Activated effector memory CD4-positive, alpha-beta T cell treated with anti-CD3 and anti-CD28 coated beads, Interleukin-2, amount 50 U/mL, for 16 hours (primary cell): ENCODE results near the gene GNAS.
A peak's percentile ranks its signal among the peaks of the same experiment; 100 is the strongest.

Experiments
- DNase-seq: peaks from one replicate; pipeline ENCODE4 v3.0.0-alpha.2; 2020

GNAS gene

GRCh38 chr20:58883241-58883691, 30.8 kb downstream of the GNAS start:
- DNase-seq = no peak

DNA sequence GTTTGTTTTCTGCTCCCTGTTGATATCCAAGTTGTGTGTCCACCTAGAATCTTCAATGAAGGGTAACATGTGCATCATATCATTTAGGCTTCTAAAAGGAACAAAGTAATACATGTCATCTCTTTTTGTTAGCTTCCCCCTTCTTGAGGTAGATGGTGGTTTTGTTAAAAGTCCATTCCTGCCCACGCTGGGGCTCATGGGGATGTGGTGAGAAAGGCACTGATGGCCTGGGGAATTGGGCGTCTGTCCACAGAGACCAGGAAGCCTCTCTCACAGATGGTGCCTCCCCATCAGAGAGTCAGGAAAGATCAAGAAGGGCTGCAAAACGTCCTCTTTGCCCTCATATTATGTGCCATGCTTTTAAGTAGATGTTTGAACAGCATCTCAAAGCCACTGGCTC, 32.5 kb downstream of the GNAS start:
- no peak for DNase-seq

DNA sequence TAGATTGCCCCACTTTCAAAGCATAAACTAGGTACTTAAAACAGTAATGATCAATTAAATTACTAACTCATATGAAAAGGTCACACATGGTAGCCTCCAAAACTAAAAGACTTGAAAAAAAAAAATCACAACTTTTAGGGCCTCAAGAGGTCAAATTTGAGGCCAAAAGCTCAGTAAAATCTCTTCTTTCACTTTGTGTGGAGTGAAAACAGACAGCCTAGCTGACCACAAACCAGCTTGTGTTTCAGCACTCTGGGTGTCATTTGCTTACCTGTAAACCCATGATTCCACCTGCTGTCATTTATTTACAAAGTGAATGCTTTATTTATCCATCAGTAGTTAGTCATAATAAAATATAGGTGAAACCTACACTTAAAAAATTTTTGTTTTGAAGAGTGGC, 34.0 kb downstream of the GNAS start:
- DNase-seq = no peak

DNA sequence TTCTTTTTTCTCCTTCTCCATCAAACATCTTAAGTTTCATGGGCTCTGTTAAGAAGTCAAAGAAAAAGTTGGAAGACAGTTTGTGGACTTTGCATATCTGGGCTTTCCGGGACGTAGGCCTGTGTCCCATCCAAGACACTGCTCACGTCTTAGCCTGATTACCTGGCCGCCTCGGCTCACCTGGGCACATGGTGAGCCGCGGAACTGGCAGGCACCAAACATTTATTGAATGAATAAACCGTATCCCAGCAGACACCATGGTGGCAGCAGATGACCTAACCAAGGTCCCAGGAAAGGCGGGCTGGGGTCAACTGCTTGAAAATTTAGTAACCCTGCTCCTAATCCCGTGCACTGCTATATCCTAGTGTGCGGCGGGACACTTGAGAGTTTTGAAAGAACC, 35.6 kb downstream of the GNAS start:
- DNase-seq = no peak

GRCh38 chr20:58888521-58889333, 36.2 kb downstream of the GNAS start:
- peak; percentile 94 for DNase-seq

- no peak for DNase-seq
Measured at GRCh38 chr20:58889334-58889760, 36.8 kb downstream of the GNAS start.

- DNase-seq = peak; percentile 83
Measured at GRCh38 chr20:58889798-58890517, 37.4 kb downstream of the GNAS start.

DNA sequence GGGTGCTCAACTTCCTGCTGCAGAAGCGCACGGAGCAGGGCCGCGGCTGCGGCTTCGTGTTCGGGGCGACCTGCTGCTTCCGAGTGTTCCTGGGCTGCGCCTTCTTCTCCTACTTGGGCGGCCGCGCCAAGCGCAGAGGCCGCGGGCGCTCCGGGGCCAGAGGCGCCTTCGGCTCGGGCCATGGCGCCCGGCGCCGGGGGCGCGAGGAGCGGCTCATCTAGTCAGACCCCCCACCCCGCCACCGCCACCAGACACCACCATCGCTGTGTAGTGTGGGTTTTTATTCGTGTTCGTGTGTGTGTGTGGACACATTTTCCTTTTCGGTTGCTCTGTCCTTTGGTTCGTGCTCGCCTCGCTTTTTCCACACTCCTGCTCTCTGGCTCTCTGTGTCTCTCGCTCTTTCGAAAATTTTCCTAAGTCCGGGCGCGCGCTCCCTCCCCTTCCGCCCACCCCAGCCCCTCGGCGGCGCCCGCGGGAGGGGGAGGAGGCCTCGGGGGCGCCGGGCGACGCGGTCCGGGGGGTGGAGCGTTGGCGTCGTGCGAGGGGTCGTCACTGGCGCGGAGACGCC, 38.1 kb downstream of the GNAS start:
- peak; percentile 87 for DNase-seq

GRCh38 chr20:58891086-58891717, 38.7 kb downstream of the GNAS start:
- peak; percentile 91 for DNase-seq

GRCh38 chr20:58891718-58892140, 39.2 kb downstream of the GNAS start:
- no peak for DNase-seq

- peak; percentile 89 for DNase-seq
Measured at GRCh38 chr20:58892141-58892931, 39.8 kb downstream of the GNAS start.

DNA sequence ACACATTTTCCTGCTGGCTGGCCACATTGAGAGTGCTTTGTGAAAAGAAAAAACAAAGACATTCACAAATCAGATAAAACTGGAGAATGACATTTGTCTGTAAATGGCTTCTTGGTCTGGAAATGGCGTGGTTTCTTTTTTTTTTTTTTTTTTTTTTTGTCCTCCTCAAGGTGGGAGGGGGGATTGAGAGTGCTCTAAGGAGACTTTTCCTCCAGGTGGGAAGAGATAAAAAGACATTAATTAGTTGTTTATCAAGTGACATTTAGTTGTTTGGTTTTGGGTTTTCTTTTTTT, 40.4 kb downstream of the GNAS start:
- DNase-seq = no peak

- DNase-seq = peak; percentile 75
Measured at GRCh38 chr20:58893355-58894120, 41.0 kb downstream of the GNAS start.

DNA sequence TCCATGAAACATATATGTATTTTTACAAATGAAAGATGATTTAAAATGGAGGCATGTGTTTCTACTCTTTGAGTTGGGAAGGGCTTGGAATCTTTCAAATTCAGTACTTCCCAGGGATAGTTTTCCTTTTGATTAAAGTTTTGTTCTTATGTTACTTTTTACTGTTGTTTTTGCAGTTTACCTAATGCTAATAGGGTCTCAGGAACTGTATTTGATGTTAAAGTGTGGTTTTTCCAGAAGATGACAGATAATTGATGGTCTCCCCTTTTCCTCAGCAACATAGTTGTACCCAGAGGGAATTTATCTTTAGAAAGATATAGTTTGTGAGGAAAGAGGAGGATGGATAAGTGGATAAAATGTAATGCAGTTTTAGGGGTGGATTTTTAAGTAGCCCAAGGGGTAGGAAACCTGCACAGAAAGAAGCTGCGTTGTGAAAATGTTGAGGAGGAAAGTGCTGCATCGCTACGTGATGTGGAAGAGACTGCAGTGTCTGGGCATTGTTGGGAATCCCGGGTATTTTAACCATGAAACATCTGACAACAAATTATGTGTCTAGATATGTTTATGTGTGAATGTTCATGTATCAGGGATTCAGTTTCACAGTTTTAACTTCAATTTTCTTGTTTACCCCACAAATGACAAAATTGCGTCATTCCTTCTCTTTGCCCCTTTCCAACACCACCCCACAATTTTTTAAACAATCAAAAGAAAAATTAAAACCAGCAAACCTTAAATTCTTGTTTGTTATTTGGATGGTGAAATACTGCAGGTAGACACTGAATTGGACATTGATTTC, 42.3 kb downstream of the GNAS start:
- DNase-seq = no peak

- DNase-seq = no peak
Measured at GRCh38 chr20:58895448-58896180, 43.1 kb downstream of the GNAS start.

GRCh38 chr20:58896820-58897219, 44.3 kb downstream of the GNAS start:
- no peak for DNase-seq

GRCh38 chr20:58897488-58897887, 45.0 kb downstream of the GNAS start:
- no peak for DNase-seq

GRCh38 chr20:58898629-58899408, 46.3 kb downstream of the GNAS start:
- no peak for DNase-seq

GRCh38 chr20:58899512-58899911, 47.0 kb downstream of the GNAS start:
- DNase-seq = no peak

DNA sequence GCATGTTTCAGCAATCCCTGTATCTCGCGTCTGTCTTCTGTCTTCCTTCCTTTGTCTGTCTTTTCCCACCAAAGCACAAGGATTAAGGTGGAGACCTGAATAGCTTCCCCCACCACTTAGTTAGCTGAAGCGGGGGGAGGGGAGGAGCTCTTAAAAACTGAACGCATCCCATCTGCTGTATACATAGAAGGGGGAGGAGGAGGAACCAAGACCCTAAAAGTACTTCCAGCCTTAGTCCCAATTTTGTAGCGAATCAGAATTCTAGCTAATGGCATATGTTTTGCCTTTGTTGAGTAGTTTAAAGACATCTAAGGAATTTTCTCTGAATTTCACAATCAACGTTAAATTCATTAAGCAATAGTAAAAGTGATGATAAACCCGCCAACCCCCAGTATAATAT, 47.9 kb downstream of the GNAS start:
- DNase-seq = no peak
